ENCODE data around the gene NNT. TPM values are rescaled to one million over a fixed set of nuclear protein-coding genes. Genes with fewer than 3 reads are reported as not detected.
A peak's percentile ranks its signal among the peaks of the same experiment; 100 is the strongest.
"Not testable (repeated sequence)": the region's sequence is repeated elsewhere in the genome, so short reads cannot be mapped to it uniquely, and the experiment has no call there.

Gene NNT
- total RNA-seq, result 656 TPM
- long read RNA-seq, full-length matches to known transcripts, result 541 of 845 reads
- long read RNA-seq, partial matches to known transcripts, result 244 of 845 reads
- long read RNA-seq, other reads (novel, unspliced or antisense), result 60 of 845 reads

GRCh38 chr5:43602461-43603343 is at the start of gene NNT:
NNT (plus strand) TSS chr5:43603180; CDS start chr5:43609196, 6,016 bp downstream.
- no peak for TF ChIP-seq CTCF (IDR thresholded peaks at IDR 0.05; ENCODE audit: borderline replicate concordance)
- Histone ChIP-seq H3K27ac (replicated peaks) (peak within 1 kb of the TSS; percentile 97), H3K27me3 (ENCODE audit: low read depth) (no peaks in the 10 kb centered on the region), H3K36me3 (peaks cover 6% of the 10 kb centered on the region), H3K4me3 (peak within 1 kb of the TSS; percentile 87), H3K9me3 (replicated peaks) (no peaks in the 10 kb centered on the region), H3K4me1 (peaks cover 76% of the 10 kb centered on the region)
- intact Hi-C loops (cut with micrococcal nuclease), result loop anchor here (10.0 kb wide), 1 partner anchor 48 kb away; the partner anchor contains the start of gene PAIP1
- DNase-seq, result peak; percentile 87

- Histone ChIP-seq H3K36me3 (peaks cover 13% of the 10 kb centered on the region), H3K27ac (replicated peaks) (peak overlapping the region; percentile 2), H3K27me3 (ENCODE audit: low read depth) (no peaks in the 10 kb centered on the region), H3K4me1 (peaks cover 82% of the 10 kb centered on the region), H3K4me3 (no peak overlapping the region), H3K9me3 (replicated peaks) (no peaks in the 10 kb centered on the region)
- DNase-seq, result no peak
- intact Hi-C loops (cut with micrococcal nuclease), result loop anchor here (10.0 kb wide), 1 partner anchor 51 kb away; the partner anchor contains the start of gene NNT
- TF ChIP-seq CTCF (IDR thresholded peaks at IDR 0.05; ENCODE audit: borderline replicate concordance), result no peak
These were observed 49.6 kb upstream of the NNT start for GRCh38 chr5:43553381-43553780.

GRCh38 chr5:43554497-43554896 is 48.5 kb upstream of the NNT start:
- DNase-seq, result no peak
- H3K36me3 ChIP-seq, result peaks cover 13% of the 10 kb centered on the region
- H3K4me1 ChIP-seq, result peaks cover 71% of the 10 kb centered on the region
- H3K27ac ChIP-seq (replicated peaks), result peak overlapping the region; percentile 3
- intact Hi-C loops (cut with micrococcal nuclease), result loop anchor here (10.0 kb wide), 1 partner anchor 50 kb away; the partner anchor contains the start of gene NNT
- H3K27me3 ChIP-seq (ENCODE audit: low read depth), result no peaks in the 10 kb centered on the region
- H3K4me3 ChIP-seq, result peak overlapping the region; percentile 85
- TF ChIP-seq CTCF (IDR thresholded peaks at IDR 0.05; ENCODE audit: borderline replicate concordance), result no peak
- no peaks in the 10 kb centered on the region for H3K9me3 ChIP-seq (replicated peaks)

GRCh38 chr5:43555895-43556606 is 46.9 kb upstream of the NNT start:
- Histone ChIP-seq H3K4me3 (peak overlapping the region; percentile 85), H3K27ac (replicated peaks) (peak overlapping the region; percentile 98), H3K36me3 (peaks cover 11% of the 10 kb centered on the region), H3K4me1 (peaks cover 66% of the 10 kb centered on the region), H3K9me3 (replicated peaks) (no peaks in the 10 kb centered on the region), H3K27me3 (ENCODE audit: low read depth) (no peaks in the 10 kb centered on the region)
- intact Hi-C loops (cut with micrococcal nuclease), result loop anchor here (10.0 kb wide), 1 partner anchor 49 kb away; the partner anchor contains the start of gene NNT
- TF ChIP-seq CTCF (IDR thresholded peaks at IDR 0.05; ENCODE audit: borderline replicate concordance), result no peak
- peak; percentile 57 for DNase-seq

GRCh38 chr5:43556607-43556856 is 46.4 kb upstream of the NNT start:
- H3K27me3 ChIP-seq (ENCODE audit: low read depth); H3K9me3 ChIP-seq (replicated peaks); DNase-seq; H3K36me3 ChIP-seq: not testable (repeated sequence)
- peak overlapping the region; percentile 98 for H3K27ac ChIP-seq (replicated peaks)
- H3K4me3 ChIP-seq, result peak overlapping the region; percentile 85
- intact Hi-C loops (cut with micrococcal nuclease), result loop anchor here (10.0 kb wide), 1 partner anchor 48 kb away; the partner anchor contains the start of gene NNT
- peaks cover 61% of the 10 kb centered on the region for H3K4me1 ChIP-seq
